SU-DHL-6 (cell line): ENCODE results near the gene PCGF5.

ENCODE experiments used
- H2AFZ ChIP-seq: fragments of 200-600 bp; sonication (generic); 2 replicates; pipeline ENCODE4 v1.6.1; 2014; ENCODE audit warnings: low read depth, mild to moderate bottlenecking, moderate library complexity, mixed read lengths, antibody characterized with exemption, low read length; ENCODE audit not compliant: severe bottlenecking
- H3F3A ChIP-seq: fragments of 200-600 bp; shearing (Covaris generic); 2 replicates; pipeline ENCODE4 v1.6.0; 2016; ENCODE audit warnings: antibody characterized with exemption, mild to moderate bottlenecking; ENCODE audit not compliant: insufficient read depth
- H3K27ac ChIP-seq: fragments of 200-600 bp; sonication (generic); 2 replicates; pipeline ENCODE4 v1.5.1; 2016; ENCODE audit warnings: low read depth, mild to moderate bottlenecking, low read length, moderate library complexity, mixed read lengths
- H3K27me3 ChIP-seq: fragments of 200-600 bp; sonication (generic), shearing (Covaris generic); 2 replicates; pipeline ENCODE4 v1.6.0; 2014; ENCODE audit warnings: mild to moderate bottlenecking, low read length
- H3K36me3 ChIP-seq: fragments of 200-600 bp; sonication (generic); 2 replicates; pipeline ENCODE4 v1.6.1; 2014; ENCODE audit warnings: mild to moderate bottlenecking, low read length, mixed read lengths
- H3K4me2 ChIP-seq: fragments of 300-600, 200-600 bp; shearing (Covaris generic), sonication (generic); 2 replicates; pipeline ENCODE4 v1.6.0; 2014; ENCODE audit warnings: low read length, low read depth, mild to moderate bottlenecking; ENCODE audit not compliant: poor library complexity, severe bottlenecking
- H3K4me3 ChIP-seq: fragments of 200-600 bp; sonication (generic); 2 replicates; pipeline ENCODE4 v1.5.1; 2014; ENCODE audit warnings: antibody characterized with exemption, low read length, mild to moderate bottlenecking, mixed read lengths; ENCODE audit not compliant: insufficient read depth, poor library complexity, severe bottlenecking
- H3K79me2 ChIP-seq: fragments of 200-600 bp; sonication (generic); 2 replicates; pipeline ENCODE4 v1.6.1; 2014; ENCODE audit warnings: mild to moderate bottlenecking, low read length, moderate library complexity; ENCODE audit not compliant: insufficient read depth
- H3K9ac ChIP-seq: fragments of 200-600 bp; sonication (generic); 2 replicates; pipeline ENCODE4 v1.7.0; 2014; ENCODE audit warnings: mild to moderate bottlenecking, low read length
- H3K9me2 ChIP-seq: fragments of 200-600 bp; sonication (generic); replicated peaks from 2 replicates; pipeline ENCODE4 v1.6.1; 2014; ENCODE audit warnings: low read length; ENCODE audit not compliant: insufficient read depth
- H3K9me3 ChIP-seq: fragments of 200-600 bp; sonication (generic); 2 replicates; pipeline ENCODE4 v1.6.1; 2014; ENCODE audit warnings: low read length, mixed read lengths; ENCODE audit not compliant: insufficient read depth
- H4K20me1 ChIP-seq: fragments of 200-600 bp; sonication (generic); 2 replicates; pipeline ENCODE4 v1.6.1; 2014; ENCODE audit warnings: low read depth, mild to moderate bottlenecking, antibody characterized with exemption, low read length, moderate library complexity, mixed read lengths
- EZH2phosphoT487 ChIP-seq: fragments of 200-600 bp; sonication (generic), shearing (Covaris generic); conservative IDR thresholded peaks from 2 replicates; pipeline ENCODE4 v1.6.1; 2018; ENCODE audit warnings: mild to moderate bottlenecking, antibody characterized with exemption, low read length, moderate library complexity, mixed read lengths
- TF ChIP-seq, protein P1 (sequence below): fragments of 200-600 bp; sonication (generic); IDR thresholded peaks from one replicate; pipeline ENCODE4 v1.5.1; 2017; ENCODE audit warnings: antibody characterized with exemption, mild to moderate bottlenecking, low read length, moderate library complexity; ENCODE audit not compliant: insufficient read depth, poor library complexity, severe bottlenecking

PCGF5 gene

DNA sequence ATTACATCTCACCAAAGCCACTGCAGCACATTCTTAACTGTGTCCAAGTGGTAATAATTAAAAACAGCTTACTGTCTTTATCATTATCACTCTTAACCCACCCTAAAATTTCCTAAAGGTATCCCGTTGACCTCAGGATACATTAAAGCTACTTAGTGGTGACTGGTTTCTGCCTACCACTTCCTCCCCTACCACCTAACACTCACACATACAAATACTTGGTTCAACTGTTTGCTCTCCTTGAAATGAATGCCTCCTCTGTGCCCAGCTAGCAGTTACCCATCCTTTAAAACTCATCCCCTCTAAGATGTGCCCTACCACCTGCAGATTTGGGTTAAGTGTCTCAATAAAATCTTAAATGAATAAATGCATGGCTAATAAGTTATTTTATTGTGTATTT lies 7.1 kb downstream of the PCGF5 start:
- H3K9me3 ChIP-seq = no peaks in the 10 kb centered on the region
- H3K36me3 ChIP-seq = no peaks in the 10 kb centered on the region
- H3F3A ChIP-seq = no peaks in the 10 kb centered on the region
- H3K27ac ChIP-seq = no peak overlapping the region
- no peak overlapping the region for H3K4me3 ChIP-seq
- H3K4me2 ChIP-seq = no peak overlapping the region
- H2AFZ ChIP-seq = no peak overlapping the region
- H3K9me2 ChIP-seq = no peaks in the 10 kb centered on the region
- no peaks in the 10 kb centered on the region for H4K20me1 ChIP-seq
- TF ChIP-seq, protein P1, sequence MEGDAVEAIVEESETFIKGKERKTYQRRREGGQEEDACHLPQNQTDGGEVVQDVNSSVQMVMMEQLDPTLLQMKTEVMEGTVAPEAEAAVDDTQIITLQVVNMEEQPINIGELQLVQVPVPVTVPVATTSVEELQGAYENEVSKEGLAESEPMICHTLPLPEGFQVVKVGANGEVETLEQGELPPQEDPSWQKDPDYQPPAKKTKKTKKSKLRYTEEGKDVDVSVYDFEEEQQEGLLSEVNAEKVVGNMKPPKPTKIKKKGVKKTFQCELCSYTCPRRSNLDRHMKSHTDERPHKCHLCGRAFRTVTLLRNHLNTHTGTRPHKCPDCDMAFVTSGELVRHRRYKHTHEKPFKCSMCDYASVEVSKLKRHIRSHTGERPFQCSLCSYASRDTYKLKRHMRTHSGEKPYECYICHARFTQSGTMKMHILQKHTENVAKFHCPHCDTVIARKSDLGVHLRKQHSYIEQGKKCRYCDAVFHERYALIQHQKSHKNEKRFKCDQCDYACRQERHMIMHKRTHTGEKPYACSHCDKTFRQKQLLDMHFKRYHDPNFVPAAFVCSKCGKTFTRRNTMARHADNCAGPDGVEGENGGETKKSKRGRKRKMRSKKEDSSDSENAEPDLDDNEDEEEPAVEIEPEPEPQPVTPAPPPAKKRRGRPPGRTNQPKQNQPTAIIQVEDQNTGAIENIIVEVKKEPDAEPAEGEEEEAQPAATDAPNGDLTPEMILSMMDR = no peak
- TF ChIP-seq EZH2phosphoT487 = no peak
- no peaks in the 10 kb centered on the region for H3K79me2 ChIP-seq
- H3K9ac ChIP-seq = no peak overlapping the region
- no peaks in the 10 kb centered on the region for H3K27me3 ChIP-seq

DNA sequence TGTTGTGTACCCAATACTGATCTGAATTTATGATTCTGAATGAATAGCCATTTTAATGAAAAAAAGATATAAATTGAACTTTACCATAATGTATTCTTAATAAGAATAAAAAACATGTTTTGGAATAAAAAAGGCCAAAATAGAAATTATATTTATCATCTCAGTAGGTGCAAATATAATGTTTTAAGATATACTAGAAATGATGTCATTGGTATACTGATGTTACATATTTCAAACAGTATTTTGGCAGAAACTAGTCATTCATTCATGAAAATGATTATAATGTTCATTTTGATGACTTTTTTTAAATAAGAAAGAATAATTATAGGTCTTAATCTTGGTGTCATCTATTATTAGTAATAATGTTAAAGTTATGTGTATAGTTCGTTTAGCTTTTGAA lies 9.2 kb downstream of the PCGF5 start:
- no peaks in the 10 kb centered on the region for H4K20me1 ChIP-seq
- H3K36me3 ChIP-seq = no peaks in the 10 kb centered on the region
- H3F3A ChIP-seq = no peaks in the 10 kb centered on the region
- no peaks in the 10 kb centered on the region for H3K79me2 ChIP-seq
- H3K27ac ChIP-seq = no peak overlapping the region
- H3K9me3 ChIP-seq = no peaks in the 10 kb centered on the region
- no peak overlapping the region for H2AFZ ChIP-seq
- TF ChIP-seq EZH2phosphoT487 = no peak
- TF ChIP-seq, protein P1 = no peak
- no peak overlapping the region for H3K4me3 ChIP-seq
- H3K9me2 ChIP-seq = no peaks in the 10 kb centered on the region
- no peak overlapping the region for H3K9ac ChIP-seq
- H3K27me3 ChIP-seq = no peaks in the 10 kb centered on the region
- H3K4me2 ChIP-seq = no peak overlapping the region

DNA sequence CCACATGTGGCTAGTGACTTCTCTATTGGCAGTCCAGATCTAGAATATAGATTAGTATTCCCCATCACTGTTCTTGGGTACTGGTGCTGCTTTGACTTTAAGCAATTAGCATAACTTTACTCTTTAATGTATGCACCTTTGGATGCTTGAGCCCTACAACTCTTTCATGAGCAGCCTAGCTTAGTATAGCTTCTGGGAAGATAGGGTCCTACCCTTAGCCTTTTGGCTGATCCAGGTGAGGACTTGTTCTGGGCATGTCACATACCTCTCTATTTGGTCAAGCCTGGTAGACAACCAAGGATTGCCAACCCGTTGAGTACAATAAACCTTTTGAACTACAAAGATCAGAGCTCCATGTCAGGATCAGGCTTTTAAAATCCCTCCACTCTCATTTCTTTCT lies 17.7 kb downstream of the PCGF5 start:
- Histone ChIP-seq H3K4me3 (no peak overlapping the region), H2AFZ (no peak overlapping the region), H3K36me3 (no peaks in the 10 kb centered on the region), H3F3A (no peaks in the 10 kb centered on the region), H3K9me2 (no peaks in the 10 kb centered on the region), H3K27ac (no peak overlapping the region), H4K20me1 (no peaks in the 10 kb centered on the region), H3K79me2 (no peaks in the 10 kb centered on the region), H3K27me3 (no peaks in the 10 kb centered on the region), H3K9ac (no peak overlapping the region), H3K4me2 (no peak overlapping the region), H3K9me3 (no peaks in the 10 kb centered on the region)
- TF ChIP-seq, protein P1 = no peak
- no peak for TF ChIP-seq EZH2phosphoT487

DNA sequence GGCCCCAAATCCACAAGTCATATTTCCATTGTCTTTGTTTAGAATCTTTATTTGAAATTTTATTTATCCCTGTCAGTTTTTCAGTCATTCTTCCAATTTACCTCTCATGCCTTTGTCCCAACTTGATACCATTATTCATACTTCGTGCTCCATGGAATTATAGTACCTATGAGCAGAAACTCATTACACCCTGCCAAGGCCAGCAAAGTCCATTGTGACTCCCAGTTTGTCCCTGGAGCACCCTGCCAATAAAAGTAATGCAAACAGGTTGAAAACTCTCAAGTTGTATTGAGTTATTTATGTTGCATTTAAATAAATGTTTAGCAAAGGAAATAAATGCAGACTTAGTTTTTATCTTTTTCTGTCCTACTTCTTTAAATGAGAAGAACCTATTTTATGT lies 19.3 kb downstream of the PCGF5 start:
- H3K79me2 ChIP-seq = no peaks in the 10 kb centered on the region
- no peak overlapping the region for H2AFZ ChIP-seq
- no peaks in the 10 kb centered on the region for H4K20me1 ChIP-seq
- H3K36me3 ChIP-seq = no peaks in the 10 kb centered on the region
- TF ChIP-seq EZH2phosphoT487 = no peak
- TF ChIP-seq, protein P1 = no peak
- H3K27ac ChIP-seq = no peak overlapping the region
- H3K4me3 ChIP-seq = no peak overlapping the region
- H3K9me3 ChIP-seq = no peaks in the 10 kb centered on the region
- H3K4me2 ChIP-seq = no peak overlapping the region
- H3K9me2 ChIP-seq = no peaks in the 10 kb centered on the region
- H3K9ac ChIP-seq = no peak overlapping the region
- H3K27me3 ChIP-seq = no peaks in the 10 kb centered on the region
- no peaks in the 10 kb centered on the region for H3F3A ChIP-seq
